ENCODE results near the gene MAGI2.

The MAGI2 gene

DNA sequence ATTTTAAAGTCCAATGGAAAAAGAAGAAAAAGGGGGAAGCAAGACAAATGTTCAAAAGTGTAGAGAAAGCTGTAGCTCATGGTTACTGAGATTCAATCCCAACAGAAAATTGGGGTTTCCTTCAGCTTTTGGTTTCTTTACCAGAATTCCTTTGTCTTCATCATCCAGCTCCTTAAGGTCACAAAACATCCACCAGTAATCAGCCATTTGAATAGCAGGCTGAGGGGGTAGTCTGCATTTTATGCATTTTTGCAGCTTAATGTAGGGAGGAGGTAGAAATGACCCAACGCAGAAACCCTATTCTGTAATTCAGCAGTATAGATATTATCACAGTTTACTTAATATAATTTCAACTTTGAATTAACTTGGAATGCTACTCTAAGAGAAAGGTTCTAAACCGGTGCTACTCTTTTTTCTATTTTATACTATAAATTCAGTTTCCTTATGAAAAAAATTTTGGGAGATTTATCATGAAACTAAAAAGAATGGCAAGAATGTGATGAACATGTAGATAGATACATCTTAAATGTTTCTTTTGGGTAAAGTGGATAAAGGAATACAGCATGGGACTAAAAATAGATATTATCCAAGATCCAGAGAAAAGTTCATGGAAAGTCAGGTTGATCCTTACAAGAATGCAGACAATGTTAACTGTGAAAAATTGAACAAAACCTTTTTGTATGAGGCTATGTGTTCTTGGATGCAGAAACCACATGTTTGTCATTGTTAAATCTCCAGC is 1058.0 kb downstream of the MAGI2 start:
- no peak for DNase-seq

DNA sequence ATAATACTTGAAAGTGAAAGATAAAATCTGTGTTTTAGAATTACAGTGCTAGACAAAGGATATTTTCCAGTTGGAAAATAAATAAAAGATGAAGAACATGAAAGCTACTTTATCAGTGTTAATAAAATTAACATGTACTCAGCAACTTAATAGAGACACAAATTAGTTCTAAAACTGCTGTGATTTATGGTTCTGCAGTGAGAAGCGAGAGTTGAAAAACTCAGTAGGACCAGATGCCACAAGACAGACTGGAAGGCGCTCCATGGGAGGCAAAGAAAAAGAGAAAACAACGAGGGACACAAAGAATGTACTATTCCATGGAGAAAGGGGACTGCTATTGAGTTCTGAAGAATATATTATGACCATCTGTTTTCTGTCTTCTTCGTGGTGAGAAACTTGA is 1064.4 kb downstream of the MAGI2 start:
- no peak for DNase-seq

DNA sequence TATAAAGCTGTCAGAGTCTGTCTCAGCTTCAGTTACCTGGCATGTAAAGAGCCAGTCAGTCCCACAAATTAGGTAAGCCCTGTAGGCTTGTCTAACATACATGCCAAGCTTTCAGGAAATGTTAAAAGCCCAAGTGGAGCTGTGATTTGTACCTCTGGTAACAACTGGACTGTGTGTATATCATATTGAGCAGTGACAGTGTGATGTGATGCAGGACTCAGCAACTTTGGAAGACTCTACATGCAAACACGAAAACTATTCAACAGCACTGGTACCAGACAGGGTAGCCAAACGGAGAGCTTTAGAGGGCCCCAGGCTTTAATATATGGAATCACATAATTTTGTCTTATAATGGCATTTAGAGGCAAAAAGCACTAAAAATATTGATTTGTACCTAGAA is 1066.9 kb downstream of the MAGI2 start:
- no peak for DNase-seq

DNA sequence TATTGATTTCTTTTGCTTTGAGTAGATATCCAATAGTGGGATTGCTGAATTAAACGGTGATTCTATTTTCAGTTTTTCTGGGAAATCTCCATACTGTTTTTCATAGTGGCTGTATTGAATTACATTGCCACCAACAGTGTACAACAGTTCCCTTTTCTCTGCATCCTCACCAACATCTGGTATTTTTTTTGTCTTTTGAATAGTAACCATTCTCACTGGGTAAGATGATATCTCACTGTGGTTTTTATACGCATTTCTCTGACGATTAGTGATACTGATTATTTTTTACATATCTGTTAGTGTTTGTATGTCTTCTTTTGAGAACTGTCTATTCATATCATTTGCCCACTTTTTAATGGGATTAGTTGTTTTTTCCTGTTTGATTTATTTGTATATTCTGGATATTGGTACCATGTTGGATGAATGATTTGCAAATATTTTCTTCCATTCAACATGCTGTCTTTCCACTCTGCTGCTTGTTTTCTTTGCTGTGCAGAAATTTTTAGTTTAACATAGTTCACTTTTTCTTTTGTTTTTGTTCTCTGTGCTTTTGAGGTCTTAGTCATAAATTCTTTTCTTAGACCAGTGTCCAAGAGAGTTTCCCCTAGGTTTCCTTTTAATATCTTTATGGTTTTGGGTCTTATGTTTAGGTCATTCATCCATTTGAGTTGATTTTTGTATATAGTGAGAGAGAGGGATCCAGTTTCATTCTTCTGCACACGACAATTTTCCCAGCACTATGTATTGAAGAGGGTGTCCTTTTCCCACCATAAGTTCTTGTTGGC is 1070.2 kb downstream of the MAGI2 start:
- DNase-seq: no peak

DNA sequence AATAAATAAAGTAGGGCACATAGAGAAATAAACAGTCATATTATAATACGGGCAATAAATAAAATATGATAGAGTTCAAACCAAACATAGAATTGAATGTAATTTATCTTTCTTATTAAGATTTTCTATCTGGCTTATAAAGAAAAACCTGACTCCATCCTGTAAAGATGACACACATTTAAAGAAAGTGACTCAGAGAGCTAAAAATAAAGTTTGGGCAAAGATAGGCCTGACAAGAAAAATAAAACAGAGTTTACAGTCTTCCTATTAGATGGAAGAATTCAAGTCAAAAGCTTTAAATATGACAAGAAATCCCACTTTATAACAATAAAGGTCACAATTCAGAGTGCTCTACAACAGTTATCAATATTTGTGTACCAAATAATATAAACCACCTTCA is 1074.3 kb downstream of the MAGI2 start:
- no peak for DNase-seq

DNA sequence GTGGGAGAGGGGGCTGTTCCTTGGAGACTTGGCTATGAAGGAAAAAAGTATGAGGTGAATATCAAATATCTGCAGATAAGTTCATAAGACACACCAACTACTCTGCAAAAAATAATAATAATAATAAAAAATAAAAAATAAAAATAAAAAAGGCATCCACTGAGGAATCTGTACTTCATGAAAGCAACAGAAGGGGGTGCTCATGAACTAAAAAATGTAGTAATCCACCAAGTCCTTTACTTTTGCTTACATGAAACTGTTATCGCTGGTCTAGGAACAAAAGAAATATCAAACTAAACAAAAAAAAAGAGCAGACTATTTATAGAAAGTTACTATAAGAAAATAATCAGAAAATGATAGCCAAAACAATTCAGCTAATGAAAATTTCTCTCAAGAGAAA is 1075.9 kb downstream of the MAGI2 start:
- DNase-seq: no peak

DNA sequence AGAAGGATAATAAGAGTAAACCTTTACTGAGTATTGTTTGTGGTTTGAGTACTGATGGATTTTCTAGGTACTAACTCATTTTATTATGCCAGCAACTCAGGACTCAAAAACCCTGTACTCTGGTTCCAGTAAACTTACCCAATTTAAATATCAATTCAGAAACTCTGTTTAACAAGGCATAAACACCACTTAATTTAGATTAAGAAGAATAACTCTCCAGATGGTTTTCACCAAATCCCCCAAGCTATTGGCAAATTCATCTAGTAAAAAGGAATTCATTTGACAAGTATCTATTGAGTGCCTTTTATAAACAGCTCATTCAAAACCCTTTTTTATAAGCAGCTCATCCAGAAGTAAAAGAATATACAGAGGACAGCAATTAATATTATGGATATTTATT is 1082.5 kb downstream of the MAGI2 start:
- DNase-seq: no peak

DNA sequence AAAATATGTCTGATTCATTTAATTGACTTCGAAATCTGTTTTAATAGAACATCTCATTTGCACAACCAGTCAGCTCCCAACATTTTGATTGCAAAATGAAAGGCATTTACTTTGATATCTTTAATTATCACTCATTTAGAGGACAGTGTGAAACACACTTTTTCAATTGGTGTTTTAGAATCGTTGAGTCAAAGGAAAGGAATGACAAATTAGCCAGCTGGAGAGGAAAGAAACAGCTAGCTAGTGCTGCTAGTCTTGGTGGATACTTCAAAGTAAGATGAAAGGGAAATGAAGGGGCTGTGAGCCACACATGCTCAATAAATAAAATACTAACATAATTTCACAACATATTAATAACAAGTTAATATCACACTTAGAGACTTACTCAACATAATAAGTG is 1084.7 kb downstream of the MAGI2 start:
- DNase-seq: no peak

DNA sequence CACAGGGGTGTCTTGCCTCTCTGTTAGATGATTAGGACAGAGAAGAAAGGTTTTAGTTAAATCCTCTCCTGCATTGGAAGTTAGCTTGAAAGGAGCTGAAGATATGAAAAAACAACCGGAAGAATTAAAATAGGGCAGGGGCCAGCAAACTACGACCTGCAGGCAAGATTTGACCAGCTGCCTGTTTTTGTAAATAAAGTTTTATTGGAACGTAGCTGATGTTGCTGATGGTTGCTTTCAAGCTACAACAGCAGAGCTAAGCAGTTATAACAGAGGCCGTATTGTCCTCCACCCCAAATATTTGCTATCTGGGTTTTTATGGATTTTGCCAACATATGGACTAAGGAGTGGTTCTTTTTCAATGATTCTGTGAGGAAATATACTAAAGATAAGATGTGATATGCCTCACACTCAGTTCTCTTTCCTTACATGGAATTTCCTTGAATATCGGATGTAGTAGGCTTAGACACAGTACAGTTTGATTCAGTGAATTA is 1086.1 kb downstream of the MAGI2 start:
- no peak for DNase-seq

DNA sequence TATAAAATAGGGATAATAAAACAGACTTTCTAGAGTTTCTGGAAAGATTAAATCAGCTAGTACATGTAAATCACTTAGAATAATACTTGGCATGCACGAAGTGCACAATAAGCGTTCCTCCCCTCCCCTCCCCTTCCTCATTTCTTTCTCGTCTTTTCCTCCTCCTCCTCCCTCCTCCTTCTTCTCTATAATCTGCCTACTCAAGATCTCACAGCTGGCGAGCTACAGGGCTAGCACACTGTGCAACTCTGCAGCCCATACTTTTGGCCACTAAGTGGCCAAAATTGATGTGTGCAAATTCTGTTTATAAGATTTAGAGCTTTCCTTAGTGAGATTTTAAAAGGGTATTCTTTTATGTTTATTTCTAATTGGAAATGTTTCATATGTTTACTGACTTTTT is 1089.6 kb downstream of the MAGI2 start:
- no peak for DNase-seq

DNA sequence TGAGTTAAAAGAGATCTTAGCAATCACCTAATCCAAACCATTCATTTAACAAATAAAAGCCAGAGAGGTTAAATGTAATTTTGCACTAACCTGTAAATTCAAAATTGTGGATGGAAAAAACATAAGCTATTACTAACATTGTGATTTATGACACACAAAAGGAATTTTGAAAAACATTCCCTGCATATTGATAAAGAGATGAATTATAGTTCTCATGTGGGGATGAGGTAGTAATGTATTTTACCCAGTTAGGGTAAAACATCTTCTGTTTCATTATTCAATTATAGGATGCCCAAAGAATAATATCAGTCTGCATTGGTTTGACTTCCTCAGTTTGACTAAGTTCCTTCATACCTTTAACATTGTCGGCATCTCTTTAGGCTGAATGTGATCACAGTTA is 1093.6 kb downstream of the MAGI2 start:
- DNase-seq: no peak

DNA sequence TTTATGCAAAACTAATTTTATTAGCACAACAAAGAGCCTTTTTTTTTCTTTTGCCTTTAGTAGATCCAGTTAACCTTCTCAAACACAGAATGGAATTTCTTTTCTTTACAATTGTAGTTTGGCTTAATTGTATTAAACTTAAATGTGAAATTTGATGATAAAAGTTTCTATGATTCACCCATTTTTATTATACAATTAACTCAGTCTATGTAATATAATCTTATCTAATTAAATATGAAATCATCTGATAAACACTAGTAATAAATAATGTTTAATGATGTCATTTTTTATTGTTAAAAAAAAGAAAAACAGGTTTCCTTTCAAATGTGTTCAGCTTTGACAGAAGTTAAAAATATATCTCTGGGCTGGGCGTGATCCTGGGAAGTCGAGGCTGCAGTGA is 1095.8 kb downstream of the MAGI2 start:
- no peak for DNase-seq

DNA sequence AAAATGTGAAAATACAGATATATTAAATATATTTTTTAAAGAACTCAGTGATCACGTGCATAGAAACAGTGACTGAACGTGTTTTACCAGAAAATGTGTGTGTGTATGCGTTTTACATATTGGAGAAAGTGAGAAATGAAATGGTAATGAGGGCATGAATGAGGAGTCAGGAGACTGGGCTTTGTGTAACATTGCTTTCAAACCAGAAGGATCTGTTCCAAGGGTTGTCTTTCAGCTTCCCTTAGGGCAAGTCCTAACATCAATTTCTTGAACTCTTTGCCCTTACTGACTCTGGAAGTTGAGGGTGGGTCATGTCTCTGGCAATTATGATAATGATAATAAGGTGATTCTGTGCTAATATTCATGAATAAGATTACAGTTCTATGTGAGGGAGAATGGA is 1097.6 kb downstream of the MAGI2 start:
- no peak for DNase-seq

DNA sequence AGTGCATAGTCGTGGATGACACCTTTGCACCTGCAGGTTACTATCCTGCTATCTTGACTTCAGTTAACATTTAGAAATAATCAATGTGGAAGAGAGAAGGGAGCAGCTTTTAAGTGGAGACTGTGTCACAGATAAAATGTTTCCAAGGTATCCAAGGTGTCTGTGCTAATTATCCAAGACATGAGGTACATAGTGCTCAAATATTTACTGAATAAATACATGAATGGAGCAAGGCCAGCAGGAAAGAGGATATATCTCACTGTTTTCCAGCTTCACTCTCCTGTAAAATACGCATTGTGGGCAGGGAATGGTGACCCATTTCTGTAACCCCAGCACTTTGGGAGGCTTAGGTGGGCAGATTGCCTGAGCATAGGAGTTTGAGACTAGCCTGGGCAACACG is 1102.5 kb downstream of the MAGI2 start:
- DNase-seq: no peak

DNA sequence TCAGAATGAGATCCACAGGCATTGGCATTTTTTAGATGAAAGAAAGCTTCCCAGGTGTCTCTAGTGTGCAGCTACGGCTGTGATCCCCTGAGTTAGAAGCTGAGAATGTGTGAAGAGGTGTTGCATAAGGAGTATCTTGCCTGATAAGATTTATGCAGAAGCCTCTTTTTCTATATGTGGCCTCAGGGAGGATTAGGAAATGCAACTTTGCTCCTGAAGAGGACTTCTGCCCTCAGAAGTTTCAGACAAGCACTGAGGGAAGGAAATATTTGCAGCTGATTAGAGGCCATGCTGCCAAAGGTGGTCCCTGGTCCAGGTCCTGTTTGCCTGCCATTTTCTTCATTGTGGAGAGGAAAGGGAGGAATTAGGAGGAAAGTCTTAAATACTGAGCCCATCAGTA is 1103.1 kb downstream of the MAGI2 start:
- DNase-seq: no peak

DNA sequence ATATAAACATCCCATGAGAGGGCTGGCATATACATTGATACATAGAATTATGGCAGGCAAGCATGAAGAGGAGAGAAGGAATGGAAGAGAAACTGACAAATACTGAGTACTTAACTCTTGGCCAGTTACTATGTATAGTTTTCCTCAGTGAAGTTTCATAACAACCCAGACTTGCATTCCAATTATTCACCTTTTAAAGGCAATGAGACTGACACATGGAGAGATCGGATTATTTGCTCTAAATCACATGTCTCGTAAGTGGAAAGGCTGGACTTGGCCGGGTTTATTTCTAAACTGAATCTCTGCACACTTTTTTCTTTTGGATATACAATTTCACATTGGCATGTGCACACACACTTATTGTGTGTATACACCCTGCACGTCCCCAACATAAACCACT is 1106.6 kb downstream of the MAGI2 start:
- DNase-seq: no peak

DNA sequence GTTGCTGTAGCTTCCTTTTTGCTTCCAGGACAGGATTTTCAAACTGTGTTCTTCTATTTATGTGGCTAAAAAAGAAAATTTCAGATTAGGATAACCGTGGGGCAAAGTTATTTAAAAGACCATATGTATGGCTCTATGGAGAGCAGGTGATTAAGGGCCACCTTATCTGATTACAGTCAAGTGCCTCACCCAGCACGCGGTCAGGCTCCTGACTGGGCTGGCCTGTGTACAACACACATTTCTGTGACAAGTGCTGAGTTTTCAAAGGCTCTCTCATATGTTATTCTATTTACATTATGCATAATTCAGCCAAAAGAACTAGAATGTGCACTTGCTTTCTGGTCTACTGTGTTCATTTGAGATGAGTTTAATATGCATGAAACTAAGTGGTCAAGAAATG is 1107.5 kb downstream of the MAGI2 start:
- no peak for DNase-seq

DNA sequence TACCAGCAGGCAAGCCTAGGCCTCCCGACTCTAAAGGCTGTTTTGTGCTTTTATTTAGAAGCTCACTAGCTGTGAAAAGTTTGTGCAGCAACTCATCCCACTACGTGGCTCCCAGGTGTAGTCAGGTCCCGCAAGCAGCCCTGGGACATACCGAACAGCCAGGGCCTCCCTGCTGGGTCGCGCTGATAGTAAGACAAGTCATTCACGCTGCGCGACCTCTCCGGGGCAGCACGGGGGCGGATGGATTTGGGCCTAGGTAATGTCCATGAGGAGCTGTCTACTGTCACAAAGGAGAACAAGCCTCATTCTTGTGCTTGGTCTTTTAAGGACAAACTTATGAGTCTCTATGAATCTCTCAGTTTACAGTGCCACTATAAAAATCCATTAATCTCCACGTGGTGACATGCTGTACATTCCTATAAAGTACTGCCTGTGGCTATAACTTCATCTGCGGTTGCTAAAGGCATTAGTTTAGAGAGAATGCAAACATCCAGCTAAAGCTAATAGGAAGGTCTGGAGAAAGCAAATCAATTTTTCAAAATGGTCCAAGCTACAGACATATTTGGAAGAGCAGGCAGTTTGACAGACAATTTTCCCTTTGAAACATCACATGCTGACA is 1108.1 kb downstream of the MAGI2 start:
- DNase-seq: no peak

DNA sequence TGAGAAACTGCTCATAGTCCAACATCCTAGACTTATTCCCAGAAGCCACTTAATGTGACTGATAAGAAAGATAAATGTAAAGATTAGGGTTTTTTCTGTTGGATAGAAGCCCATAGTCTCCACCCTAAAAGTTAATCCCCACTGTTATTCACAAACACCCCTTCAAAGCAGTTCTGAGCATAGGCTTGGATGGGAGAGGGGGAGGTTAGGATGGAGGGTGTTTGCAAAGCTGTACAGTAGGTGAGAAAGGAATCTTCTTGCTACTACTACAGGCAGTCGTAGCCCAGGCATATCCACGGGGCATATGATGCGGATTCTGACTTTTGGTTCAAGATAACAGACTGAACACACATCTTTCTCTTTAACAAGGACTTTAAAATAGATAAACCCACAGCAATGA is 1119.0 kb downstream of the MAGI2 start:
- DNase-seq: no peak

DNA sequence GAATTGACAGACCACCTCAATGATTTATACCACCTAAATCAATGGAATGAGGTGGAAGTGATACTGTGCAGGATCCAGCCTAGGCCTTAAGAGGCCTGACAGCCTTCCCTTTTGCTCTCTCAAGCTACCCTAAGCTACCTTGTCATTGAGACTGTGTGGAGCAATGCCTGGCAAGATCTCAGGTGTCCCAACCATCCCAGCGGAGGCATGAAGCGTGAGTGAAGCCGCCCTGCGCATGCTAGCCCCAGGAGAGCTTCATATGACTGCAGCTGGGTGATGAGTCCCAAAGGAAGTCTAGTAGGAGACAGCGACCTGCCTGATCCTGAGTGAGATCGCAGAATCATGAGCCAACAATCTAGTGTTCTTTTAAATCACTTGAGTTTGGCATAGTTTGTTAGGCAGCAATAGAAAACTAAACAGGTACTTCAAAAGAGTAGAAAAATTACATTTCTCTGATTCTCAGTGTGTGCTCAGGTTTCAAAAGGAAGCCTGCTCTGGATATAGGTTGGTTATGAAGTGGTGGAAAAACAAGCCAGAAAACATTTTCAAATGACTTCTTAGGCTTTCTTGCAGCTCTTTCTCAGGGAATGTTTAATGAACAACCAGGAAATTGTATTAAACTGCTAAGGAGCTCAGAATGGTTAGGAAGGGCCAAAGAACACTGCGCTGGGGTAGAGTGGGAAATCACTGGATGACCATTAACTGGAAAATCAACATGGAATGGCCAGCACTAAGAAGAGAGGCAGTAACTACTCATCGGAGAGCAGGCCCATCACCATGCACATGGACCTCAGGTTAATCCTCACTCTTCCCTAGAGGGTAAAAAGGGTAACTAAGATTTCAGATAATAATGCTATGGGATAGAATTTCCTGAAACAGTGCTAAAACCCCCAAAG is 1119.7 kb downstream of the MAGI2 start:
- no peak for DNase-seq

DNA sequence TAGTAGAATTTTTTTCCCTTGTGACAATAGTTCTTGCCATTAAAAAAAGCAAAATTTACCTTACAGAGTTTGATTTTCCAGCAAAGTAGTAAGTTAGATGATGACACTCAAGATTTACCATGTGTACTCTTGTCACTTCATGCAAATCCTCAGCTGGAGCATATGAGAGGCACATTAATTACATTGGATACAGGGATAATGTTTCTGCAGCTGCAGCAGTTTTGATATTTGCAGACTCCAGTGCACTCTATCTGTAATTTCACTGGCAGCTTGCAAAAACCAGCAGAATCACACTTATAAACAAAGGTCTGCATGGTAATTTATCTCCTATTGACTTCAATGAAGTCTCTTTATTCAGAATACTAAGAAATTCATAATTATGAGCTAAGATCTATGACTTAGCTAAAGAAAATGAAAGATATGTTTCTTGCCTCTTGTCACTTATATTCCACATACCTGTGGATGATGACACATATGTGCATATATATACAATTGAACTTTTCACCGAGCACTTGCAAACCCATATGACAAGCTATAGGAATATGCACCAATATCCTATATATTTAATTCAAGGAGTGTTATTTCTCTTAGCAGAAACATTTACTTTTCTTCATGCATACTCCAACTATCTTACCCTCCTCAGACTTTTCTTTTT is 1124.3 kb downstream of the MAGI2 start:
- no peak for DNase-seq

DNA sequence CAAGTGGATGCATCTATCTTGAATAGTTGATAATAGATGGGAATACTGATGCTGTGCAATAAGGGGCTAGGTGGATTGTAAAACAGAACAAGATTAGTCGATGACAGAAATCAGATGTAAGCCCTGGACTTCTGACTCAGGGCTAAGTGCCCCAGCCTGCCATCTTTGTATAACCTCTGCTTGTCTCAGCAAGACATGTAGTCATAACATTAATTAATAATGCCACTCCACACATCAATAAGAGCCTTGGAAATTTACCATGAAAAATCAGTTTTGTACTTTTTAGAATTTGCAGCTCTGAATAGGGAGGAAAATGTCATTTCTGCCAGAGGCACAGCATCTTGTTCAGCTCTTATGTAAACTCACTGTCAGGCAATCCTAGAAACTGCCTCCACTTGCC is 1125.7 kb downstream of the MAGI2 start:
- DNase-seq: no peak

DNA sequence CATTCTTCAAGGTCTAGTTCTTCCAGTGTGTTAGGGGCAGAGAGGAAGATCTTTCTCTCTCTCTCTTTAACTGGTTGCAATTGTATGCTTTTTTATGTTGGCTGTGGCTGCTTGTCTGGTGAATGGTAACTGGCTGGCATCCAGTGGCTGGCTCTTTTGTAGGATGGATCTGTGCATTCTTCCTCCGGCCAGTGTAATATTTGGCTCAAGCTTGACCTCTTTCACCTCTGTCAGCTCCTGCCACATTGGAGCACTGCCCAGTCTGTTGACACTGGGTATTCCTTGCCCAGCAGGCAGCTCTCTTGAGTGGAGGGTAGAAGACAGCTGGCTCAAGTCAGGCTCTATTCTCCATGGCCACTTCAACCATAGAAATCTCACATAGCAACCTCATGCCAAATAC is 1126.6 kb downstream of the MAGI2 start:
- no peak for DNase-seq
